SK-N-SH (cell line): ENCODE data around the gene MORN2.

Source experiments
- GABPA ChIP-seq: IDR thresholded peaks from 2 replicates; pipeline ENCODE4 v1.4.0; 2012; ENCODE audit warnings: low read depth, mild to moderate bottlenecking
- POLR2AphosphoS5 ChIP-seq: IDR thresholded peaks from 2 replicates; pipeline ENCODE4 v1.6.1; 2012; ENCODE audit warnings: low read depth, low read length
- RAD21 ChIP-seq: IDR thresholded peaks from 2 replicates; pipeline ENCODE4 v1.6.1; 2012; ENCODE audit warnings: mild to moderate bottlenecking, low read length
- RFX5 ChIP-seq: IDR thresholded peaks from 2 replicates; pipeline ENCODE4 v1.6.1; 2012; ENCODE audit warnings: mild to moderate bottlenecking, improper control_type of control experiment, low read length
- TF ChIP-seq, protein P1 (sequence below): fragments of 200-600 bp; sonication (generic); IDR thresholded peaks from 2 replicates; pipeline ENCODE4 v1.6.1; 2017; ENCODE audit warnings: antibody characterized with exemption, mild to moderate bottlenecking, moderate library complexity

DNA sequence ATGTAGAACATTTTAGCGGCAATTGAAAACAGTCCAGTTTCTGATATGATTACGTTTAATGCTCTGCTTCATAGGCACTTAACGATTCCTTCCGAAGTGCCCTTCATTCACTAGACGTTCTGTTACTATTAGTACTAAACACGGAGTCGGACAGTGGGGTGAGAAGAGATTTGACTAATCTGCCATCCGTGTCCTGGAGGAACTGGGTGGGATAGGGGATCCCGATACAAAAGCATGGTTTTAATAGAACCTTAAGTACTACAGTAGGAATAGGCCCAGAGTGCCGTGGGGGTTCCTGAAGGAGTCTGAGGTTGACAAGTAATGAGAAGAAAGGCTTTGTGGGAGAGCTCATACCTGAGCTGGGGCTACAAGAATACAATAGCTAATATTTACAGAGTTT, 631 bp downstream of the MORN2 start:
- no peak for TF ChIP-seq RFX5
- no peak for TF ChIP-seq POLR2AphosphoS5
- TF ChIP-seq RAD21 = no peak
- TF ChIP-seq, protein P1, sequence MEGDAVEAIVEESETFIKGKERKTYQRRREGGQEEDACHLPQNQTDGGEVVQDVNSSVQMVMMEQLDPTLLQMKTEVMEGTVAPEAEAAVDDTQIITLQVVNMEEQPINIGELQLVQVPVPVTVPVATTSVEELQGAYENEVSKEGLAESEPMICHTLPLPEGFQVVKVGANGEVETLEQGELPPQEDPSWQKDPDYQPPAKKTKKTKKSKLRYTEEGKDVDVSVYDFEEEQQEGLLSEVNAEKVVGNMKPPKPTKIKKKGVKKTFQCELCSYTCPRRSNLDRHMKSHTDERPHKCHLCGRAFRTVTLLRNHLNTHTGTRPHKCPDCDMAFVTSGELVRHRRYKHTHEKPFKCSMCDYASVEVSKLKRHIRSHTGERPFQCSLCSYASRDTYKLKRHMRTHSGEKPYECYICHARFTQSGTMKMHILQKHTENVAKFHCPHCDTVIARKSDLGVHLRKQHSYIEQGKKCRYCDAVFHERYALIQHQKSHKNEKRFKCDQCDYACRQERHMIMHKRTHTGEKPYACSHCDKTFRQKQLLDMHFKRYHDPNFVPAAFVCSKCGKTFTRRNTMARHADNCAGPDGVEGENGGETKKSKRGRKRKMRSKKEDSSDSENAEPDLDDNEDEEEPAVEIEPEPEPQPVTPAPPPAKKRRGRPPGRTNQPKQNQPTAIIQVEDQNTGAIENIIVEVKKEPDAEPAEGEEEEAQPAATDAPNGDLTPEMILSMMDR = no peak
- no peak for TF ChIP-seq GABPA
